Liver (tissue), 9 donors: ENCODE data around the gene BTN1A1. TPM values are rescaled to one million over a fixed set of nuclear protein-coding genes. Genes with fewer than 3 reads are reported as not detected.

Experiments used
- DNase-seq: peaks from one replicate; pipeline ENCODE4 v3.0.0-alpha.2; 2017; ENCODE audit warnings: low spot score
- H3K27ac ChIP-seq, 2 donors: one replicate each; pipeline ENCODE4 v1.7.0; 2013; ENCODE audit warnings: inconsistent platforms in 2 of 2, low read length in 2 of 2, control low read depth in 1 of 2, low read depth in 1 of 2, mild to moderate bottlenecking in 1 of 2
- H3K27me3 ChIP-seq, 4 donors: one replicate each; pipeline versions ENCODE4 v1.6.1 to v1.7.0; 2013; ENCODE audit warnings: low read length in 3 of 4, inconsistent platforms in 1 of 4, mild to moderate bottlenecking in 1 of 4, moderate library complexity in 1 of 4; ENCODE audit not compliant: control insufficient read depth in 4 of 4, insufficient read depth in 4 of 4
- H3K36me3 ChIP-seq, 4 donors: one replicate each; pipeline versions ENCODE4 v1.6.1 to v1.7.0; 2013; ENCODE audit warnings: low read length in 3 of 4, mild to moderate bottlenecking in 3 of 4, low read depth in 1 of 4, moderate library complexity in 1 of 4; ENCODE audit not compliant: control insufficient read depth in 4 of 4, insufficient read depth in 3 of 4
- H3K4me1 ChIP-seq, 4 donors: one replicate each; pipeline versions ENCODE4 v1.6.1 to v1.7.0; 2013; ENCODE audit warnings: low read length in 3 of 4, mild to moderate bottlenecking in 3 of 4, moderate library complexity in 1 of 4; ENCODE audit not compliant: control insufficient read depth in 4 of 4, insufficient read depth in 4 of 4
- H3K4me3 ChIP-seq, 3 donors: one replicate each; pipeline versions ENCODE4 v1.6.1 to v1.7.0; 2013; ENCODE audit warnings: low read length in 3 of 3, control low read depth in 1 of 3, low read depth in 1 of 3, mild to moderate bottlenecking in 1 of 3
- H3K9ac ChIP-seq, 2 donors: one replicate each; pipeline ENCODE4 v1.7.0; 2013; ENCODE audit warnings: low read length in 2 of 2, mild to moderate bottlenecking in 2 of 2, moderate library complexity in 2 of 2, control low read depth in 1 of 2, low read depth in 1 of 2
- H3K9me3 ChIP-seq, 4 donors: one replicate each; pipeline versions ENCODE4 v1.6.1 to v1.7.0; 2013; ENCODE audit warnings: low read length in 3 of 4; ENCODE audit not compliant: control insufficient read depth in 4 of 4
- FOXA1 ChIP-seq: IDR thresholded peaks from 2 replicates; pipeline ENCODE4 v1.6.1; 2016; ENCODE audit warnings: antibody characterized with exemption
- FOXA2 ChIP-seq: IDR thresholded peaks from 2 replicates; pipeline ENCODE4 v1.6.1; 2016; ENCODE audit warnings: antibody characterized with exemption
- NR2F2 ChIP-seq: IDR thresholded peaks from 2 replicates; pipeline ENCODE4 v1.6.1; 2016; ENCODE audit warnings: antibody characterized with exemption
- RAD21 ChIP-seq, 2 donors: IDR thresholded peaks; 2 replicates each; pipeline ENCODE4 v1.6.1; 2016; ENCODE audit warnings: antibody characterized with exemption in 2 of 2, mild to moderate bottlenecking in 2 of 2
- RXRA ChIP-seq, 2 donors: IDR thresholded peaks; 2 replicates each; pipeline ENCODE4 v1.6.1; 2017 to 2018; ENCODE audit warnings: antibody characterized with exemption in 2 of 2, mild to moderate bottlenecking in 1 of 2
- TAF1 ChIP-seq: conservative IDR thresholded peaks from 2 replicates; pipeline ENCODE4 v1.6.1; 2016; ENCODE audit warnings: antibody characterized with exemption, mild to moderate bottlenecking
- YY1 ChIP-seq: IDR thresholded peaks from 2 replicates; pipeline ENCODE4 v1.6.1; 2016; ENCODE audit warnings: antibody characterized with exemption, mild to moderate bottlenecking
- ZBTB33 ChIP-seq: IDR thresholded peaks from 2 replicates; pipeline ENCODE4 v1.6.1; 2016; ENCODE audit warnings: antibody characterized with exemption
- WGBS: extraction: QIAGEN DNeasy Blood & Tissue Kit; methylation state at CpG from one replicate; pipeline ENCODE4 v1.1.7; 2013; 5-methylcytosine and 5-hydroxymethylcytosine counted together
- polyA plus RNA-seq, 2 donors: library from polyadenylated mRNA; stranded (reverse) in 1 of 2; unstranded in 1 of 2; fragments of 200-250 nt in 1 of 2; fragments of >200 nt in 1 of 2; fragmentation: Nextera tagmentation in 1 of 2; extraction: Ambion mirVana in 1 of 2; gene quantifications; one replicate each; pipeline versions ENCODE4 v1.2.1 to v1.2.3, GENCODE V29; 2013 to 2015
- total RNA-seq, 2 donors: library from RNA; depleted of rRNA; stranded (reverse); fragments of >200 nt; gene quantifications; one replicate each; pipeline ENCODE4 v1.2.3, GENCODE V29; 2014
- TF ChIP-seq, protein P1 (sequence below): IDR thresholded peaks from 2 replicates; pipeline ENCODE4 v1.6.1; 2016; ENCODE audit warnings: antibody characterized with exemption
- TF ChIP-seq, protein P2 (sequence below): IDR thresholded peaks from 2 replicates; pipeline ENCODE4 v1.6.1; 2016; ENCODE audit warnings: antibody characterized with exemption
- TF ChIP-seq, protein P3 (sequence below): IDR thresholded peaks from 2 replicates; pipeline ENCODE4 v1.6.1; 2016; ENCODE audit warnings: antibody characterized with exemption, mild to moderate bottlenecking
- TF ChIP-seq, protein P4 (sequence below): fragments of 150-350 bp; IDR thresholded peaks from 2 replicates; pipeline ENCODE4 v1.5.1; 2017; ENCODE audit warnings: improper control_type of control experiment, low read depth, low read length; ENCODE audit not compliant: missing input control
- donor health status: healthy.
- donor health status: healthy.
- donor health status: healthy.
- donor health status: healthy.
- donor health status: healthy.

BTN1A1 gene
- total and polyA plus RNA-seq, 4 donors, result 0.06 TPM; not detected in 3

DNA sequence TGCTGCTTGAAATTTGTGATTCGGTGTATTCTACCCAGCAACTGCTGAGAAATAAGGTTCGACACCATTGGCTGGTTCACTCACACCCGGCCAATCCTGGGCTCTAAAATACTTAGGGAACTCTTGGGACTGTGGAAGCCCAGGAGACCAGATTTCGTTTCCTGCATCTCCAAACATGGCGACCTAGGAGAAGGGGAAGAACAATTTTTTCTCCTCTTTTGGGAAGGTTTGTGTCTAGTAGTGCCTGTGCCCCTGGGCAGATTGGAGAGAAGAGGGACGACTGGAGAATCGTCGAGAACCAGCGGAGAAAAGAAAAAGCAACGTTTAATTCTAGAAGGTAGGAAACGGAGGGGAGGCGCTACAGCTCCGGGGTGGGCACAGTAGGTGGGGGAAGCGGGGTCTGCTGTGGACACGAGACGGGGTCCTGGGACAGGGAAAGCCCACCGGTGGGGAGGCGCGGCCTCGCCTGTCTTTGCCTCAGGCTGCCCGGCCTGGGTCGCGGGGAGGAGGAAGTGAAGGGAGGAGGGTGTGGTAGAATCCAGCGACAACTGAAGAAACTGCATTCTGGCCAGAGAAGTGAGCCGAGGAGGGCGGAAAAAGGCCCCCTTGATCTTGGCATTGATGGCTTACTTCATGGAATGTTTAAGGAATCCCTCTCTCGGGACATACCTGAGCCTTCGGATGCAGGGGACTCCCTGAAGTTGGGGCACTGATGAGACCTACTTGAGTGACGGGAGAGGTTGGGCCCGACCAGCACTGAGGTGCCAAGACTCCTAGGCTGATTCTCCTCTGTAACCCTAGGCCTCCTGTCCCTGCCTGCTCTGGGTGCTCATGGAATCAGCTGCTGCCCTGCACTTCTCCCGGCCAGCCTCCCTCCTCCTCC lies 42.1 kb upstream of the BTN1A1 start, which contains the start of gene BTN2A1:
Gene BTN2A1 (plus strand): TSS at position 150 of the 883 bp plus-strand sequence. CDS start 682 bp downstream, at position 832.
- WGBS, result under 1% methylated on average over 31 of the region's 31 CpGs

More for the DNA sequence above, 42.1 kb upstream of the BTN1A1 start, which contains the start of gene BTN2A1:
- peak within 1 kb of the TSS; percentile 80 to 96 for H3K27ac ChIP-seq
- peak; percentile 97 for TF ChIP-seq YY1
- TF ChIP-seq ZBTB33, result no peak
- TF ChIP-seq, protein P1, sequence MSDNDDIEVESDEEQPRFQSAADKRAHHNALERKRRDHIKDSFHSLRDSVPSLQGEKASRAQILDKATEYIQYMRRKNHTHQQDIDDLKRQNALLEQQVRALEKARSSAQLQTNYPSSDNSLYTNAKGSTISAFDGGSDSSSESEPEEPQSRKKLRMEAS, result no peak
- peak; percentile 51 for TF ChIP-seq TAF1
- TF ChIP-seq RXRA (IDR thresholded peaks at IDR 0.05), result no peak
- TF ChIP-seq RAD21 (IDR thresholded peaks at IDR 0.05), result peak in 1 of 2 donors; percentile 20
- no peak for TF ChIP-seq NR2F2
- TF ChIP-seq, protein P2, sequence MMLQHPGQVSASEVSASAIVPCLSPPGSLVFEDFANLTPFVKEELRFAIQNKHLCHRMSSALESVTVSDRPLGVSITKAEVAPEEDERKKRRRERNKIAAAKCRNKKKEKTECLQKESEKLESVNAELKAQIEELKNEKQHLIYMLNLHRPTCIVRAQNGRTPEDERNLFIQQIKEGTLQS, result no peak
- no peak for TF ChIP-seq FOXA2
- TF ChIP-seq, protein P3, sequence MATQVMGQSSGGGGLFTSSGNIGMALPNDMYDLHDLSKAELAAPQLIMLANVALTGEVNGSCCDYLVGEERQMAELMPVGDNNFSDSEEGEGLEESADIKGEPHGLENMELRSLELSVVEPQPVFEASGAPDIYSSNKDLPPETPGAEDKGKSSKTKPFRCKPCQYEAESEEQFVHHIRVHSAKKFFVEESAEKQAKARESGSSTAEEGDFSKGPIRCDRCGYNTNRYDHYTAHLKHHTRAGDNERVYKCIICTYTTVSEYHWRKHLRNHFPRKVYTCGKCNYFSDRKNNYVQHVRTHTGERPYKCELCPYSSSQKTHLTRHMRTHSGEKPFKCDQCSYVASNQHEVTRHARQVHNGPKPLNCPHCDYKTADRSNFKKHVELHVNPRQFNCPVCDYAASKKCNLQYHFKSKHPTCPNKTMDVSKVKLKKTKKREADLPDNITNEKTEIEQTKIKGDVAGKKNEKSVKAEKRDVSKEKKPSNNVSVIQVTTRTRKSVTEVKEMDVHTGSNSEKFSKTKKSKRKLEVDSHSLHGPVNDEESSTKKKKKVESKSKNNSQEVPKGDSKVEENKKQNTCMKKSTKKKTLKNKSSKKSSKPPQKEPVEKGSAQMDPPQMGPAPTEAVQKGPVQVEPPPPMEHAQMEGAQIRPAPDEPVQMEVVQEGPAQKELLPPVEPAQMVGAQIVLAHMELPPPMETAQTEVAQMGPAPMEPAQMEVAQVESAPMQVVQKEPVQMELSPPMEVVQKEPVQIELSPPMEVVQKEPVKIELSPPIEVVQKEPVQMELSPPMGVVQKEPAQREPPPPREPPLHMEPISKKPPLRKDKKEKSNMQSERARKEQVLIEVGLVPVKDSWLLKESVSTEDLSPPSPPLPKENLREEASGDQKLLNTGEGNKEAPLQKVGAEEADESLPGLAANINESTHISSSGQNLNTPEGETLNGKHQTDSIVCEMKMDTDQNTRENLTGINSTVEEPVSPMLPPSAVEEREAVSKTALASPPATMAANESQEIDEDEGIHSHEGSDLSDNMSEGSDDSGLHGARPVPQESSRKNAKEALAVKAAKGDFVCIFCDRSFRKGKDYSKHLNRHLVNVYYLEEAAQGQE, result peak; percentile 8
- no peak for TF ChIP-seq FOXA1
- TF ChIP-seq, protein P4, sequence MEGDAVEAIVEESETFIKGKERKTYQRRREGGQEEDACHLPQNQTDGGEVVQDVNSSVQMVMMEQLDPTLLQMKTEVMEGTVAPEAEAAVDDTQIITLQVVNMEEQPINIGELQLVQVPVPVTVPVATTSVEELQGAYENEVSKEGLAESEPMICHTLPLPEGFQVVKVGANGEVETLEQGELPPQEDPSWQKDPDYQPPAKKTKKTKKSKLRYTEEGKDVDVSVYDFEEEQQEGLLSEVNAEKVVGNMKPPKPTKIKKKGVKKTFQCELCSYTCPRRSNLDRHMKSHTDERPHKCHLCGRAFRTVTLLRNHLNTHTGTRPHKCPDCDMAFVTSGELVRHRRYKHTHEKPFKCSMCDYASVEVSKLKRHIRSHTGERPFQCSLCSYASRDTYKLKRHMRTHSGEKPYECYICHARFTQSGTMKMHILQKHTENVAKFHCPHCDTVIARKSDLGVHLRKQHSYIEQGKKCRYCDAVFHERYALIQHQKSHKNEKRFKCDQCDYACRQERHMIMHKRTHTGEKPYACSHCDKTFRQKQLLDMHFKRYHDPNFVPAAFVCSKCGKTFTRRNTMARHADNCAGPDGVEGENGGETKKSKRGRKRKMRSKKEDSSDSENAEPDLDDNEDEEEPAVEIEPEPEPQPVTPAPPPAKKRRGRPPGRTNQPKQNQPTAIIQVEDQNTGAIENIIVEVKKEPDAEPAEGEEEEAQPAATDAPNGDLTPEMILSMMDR, result no peak
- H3K9ac ChIP-seq, result peak within 1 kb of the TSS; percentile 79 to 98
- no peaks in the 10 kb centered on the region for H3K27me3 ChIP-seq
- H3K4me1 ChIP-seq, result peaks cover 0 to 19% (median 13%) of the 10 kb centered on the region in 4 donors
- no peaks in the 10 kb centered on the region for H3K9me3 ChIP-seq
- peak; percentile 64 for DNase-seq
- peak within 1 kb of the TSS; percentile 86 to 97 (median 89) for H3K4me3 ChIP-seq
- peaks cover 0 to 15% (median 8%) of the 10 kb centered on the region in 4 donors for H3K36me3 ChIP-seq
